ENCODE results near the gene PLK5.
"Not testable (repeated sequence)": the region's sequence is repeated elsewhere in the genome, so short reads cannot be mapped to it uniquely, and the experiment has no call there.

PLK5 gene

DNA sequence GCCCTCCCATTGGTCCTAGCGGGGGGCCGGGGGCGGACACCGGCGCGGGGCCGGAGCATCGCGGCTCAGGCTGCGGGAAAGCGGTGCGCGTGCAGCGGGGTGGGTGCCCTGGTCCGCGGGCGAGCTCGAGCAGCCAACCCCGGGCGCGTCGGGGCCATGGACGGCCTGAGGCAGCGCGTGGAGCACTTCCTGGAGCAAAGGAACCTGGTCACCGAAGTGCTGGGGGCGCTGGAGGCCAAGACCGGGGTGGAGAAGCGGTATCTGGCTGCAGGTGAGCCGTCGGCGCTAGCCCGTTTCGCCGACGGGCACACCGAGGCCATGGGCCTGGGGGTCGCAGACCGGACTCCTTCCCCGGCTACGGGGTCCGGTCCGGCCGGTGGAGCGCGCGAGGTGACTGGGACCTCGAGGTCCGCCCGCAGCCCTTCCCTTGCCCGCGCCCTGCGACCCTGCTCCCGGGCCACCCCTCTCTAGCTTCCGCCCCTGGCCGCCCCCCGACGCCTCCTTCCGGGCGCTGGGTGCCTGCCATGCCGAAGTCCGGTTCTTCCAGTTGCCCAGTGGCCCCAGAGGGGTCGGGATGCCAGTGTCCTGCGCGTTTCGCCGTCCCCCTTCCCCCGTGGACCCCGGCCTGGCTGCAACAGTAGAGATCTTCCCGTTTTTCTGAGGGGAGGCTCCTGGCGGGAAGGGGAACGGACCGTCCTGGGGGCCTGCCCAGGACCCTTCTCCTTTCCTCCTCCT, 32.6 kb upstream of the PLK5 start, which contains the start of gene REEP6:
TSS of gene REEP6 (plus strand) at position 68 of the 735 bp plus-strand sequence. CDS start at position 157, 89 bp downstream.
- no peak for DNase-seq (ENCODE audit: low spot score)

DNA sequence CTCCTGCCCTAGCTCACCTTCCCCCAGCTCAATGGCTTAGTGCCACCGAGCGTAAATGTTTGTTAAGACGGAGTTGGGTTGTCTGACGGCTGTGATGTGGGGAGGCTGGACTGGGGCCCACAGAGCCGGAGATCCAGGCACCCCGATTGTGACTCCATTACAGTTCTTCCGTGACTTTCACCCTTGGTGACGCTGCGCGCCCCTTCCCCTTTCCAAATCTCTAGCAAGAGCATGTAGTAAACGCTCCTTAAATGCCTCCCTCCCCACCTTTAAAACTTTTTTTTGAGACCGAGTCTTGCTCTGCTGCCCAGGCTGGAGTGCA, 32.1 kb upstream of the PLK5 start:
- DNase-seq (ENCODE audit: low spot score), result no peak

DNA sequence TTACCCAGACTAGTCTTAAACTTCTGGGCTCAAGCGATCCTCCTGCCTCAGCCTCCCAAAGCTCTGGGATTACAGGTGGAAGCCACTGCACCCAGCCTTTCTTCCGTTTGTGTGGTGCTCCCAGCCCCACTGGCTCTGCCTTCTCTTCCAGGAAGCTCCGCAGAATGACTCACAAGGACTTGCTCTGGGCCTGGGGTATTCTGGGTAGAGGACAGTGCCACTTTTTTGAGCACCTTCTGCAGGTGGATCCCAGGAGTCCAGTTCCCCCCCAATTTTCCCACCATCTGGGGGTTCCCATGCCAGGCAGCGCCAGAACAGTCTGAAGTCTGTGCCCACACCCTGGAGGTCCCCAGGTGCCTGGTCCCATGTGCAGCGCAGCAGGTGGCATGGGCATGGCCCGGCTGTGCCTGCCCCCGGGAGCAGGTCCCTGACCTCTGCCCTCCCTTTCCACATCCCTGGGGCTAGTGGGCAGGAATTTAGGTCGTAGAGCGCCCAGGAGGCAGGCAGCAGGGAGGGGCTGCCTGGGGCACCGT, 31.3 kb upstream of the PLK5 start:
- DNase-seq (ENCODE audit: low spot score), result no peak

GRCh38 chr19:1494115-1494815, 29.6 kb upstream of the PLK5 start:
- no peak for DNase-seq (ENCODE audit: low spot score)

GRCh38 chr19:1495051-1495798, 28.7 kb upstream of the PLK5 start:
- no peak for DNase-seq (ENCODE audit: low spot score)

GRCh38 chr19:1495799-1496713, 27.8 kb upstream of the PLK5 start:
- DNase-seq (ENCODE audit: low spot score), result no peak

DNA sequence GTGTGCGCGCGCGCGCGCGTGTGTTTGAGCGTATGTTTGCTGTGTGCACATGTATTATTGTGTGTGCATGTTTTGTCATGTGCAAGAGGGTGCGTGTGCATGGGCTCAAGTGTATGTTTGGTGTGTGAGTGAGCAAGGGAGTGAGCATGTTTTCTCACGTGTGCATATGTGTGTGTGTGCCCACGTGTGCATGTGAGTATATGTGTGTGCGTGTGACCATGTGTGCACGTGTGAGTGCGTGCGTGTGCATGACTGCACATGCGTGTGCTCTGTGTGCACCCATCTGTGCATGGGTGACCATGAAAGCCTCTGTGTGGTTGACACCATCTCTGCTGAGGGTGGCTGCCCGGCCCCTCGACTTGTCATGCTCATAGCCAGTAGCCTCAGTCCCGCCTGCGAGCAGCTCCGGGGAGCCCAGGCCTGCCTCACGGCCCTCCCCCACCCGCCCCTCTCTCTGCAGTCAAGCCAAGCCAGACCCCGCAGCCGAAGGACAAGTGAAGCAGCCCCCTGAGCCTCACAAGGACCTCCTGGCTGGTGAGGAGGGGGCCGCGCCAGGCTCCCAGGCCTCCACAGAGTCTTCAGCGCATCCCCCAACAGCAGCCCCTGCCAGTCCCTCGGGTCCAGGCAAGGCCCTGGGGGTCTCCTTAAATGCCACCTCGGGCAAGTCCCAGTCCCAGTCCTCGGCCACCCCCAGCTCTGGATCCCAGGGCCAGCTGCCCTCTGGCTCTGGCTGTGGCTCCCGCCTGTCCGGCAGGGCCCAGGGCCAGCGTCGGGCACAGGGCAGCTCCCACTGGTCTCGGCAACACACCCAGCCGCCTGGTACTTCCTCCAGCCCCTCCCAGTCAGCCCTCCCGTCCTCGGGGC, 26.9 kb upstream of the PLK5 start:
- no peak for DNase-seq (ENCODE audit: low spot score)

DNA sequence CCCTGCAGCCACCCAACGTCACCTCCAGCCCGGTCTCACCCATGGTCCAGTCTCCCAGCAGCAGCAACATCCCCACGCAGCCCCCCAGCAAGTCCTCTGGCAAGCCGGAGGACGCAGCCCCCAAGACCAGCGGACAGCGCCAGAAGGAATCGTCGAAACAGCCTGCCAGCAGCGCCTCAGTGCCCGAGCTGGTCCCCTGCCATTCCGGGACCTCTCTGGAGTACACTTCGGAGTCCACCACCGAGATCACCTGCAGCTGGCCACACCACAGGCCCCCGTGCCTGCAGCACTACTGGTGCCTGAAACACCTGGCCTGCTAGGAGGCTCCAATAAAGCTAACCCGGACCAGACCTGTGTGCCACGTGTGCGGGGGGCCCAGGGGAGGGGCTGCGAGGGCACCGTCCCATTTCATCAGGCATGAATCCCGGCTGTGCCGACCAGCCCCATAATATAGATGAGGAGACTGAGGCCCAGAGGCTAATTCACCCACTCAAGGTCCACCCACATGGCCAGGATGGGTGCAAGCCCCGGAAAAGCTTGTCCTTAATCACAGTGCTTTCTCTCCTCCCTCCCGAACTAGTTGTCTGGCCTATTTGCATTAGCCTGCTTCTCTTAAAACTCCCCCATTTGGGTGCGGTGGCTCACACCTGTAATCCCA, 26.2 kb upstream of the PLK5 start:
- no peak for DNase-seq (ENCODE audit: low spot score)

DNA sequence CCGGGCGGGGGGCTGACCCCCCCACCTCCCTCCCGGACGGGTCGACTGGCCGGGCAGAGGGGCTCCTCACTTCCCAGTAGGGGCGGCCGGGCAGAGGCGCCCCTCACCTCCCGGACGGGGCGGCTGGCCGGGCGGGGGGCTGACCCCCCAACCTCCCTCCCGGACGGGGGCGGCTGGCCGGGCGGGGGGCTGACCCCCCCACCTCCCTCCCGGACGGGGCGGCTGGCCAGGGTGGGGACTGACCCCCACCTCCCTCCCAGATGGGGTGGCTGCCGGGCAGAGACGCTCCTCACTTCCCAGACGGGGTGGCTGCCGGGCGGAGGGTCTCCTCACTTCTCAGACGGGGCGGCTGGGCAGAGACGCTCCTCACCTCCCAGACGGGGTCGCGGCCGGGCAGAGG, 24.6 kb upstream of the PLK5 start:
- DNase-seq (ENCODE audit: low spot score), result not testable (repeated sequence)

DNA sequence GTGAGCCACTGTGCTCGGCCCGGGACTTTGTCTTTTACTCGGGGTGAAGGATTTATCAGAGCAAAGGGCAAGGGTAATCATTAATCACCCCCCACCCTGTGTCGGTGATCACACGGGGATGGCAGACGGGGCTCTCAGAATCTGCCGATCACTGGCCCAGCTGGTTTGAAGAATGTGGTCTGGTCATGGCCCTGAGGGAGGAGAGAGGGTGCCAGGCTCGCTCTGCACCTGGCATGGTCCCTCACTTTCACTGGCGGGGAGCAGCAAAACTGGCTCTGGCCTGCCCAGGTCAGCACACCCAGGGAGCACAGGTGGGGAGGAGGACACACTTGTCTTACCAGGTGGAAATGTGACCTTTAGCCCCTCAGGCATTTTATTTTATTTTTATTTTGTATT, 22.7 kb upstream of the PLK5 start:
- DNase-seq (ENCODE audit: low spot score), result no peak

DNA sequence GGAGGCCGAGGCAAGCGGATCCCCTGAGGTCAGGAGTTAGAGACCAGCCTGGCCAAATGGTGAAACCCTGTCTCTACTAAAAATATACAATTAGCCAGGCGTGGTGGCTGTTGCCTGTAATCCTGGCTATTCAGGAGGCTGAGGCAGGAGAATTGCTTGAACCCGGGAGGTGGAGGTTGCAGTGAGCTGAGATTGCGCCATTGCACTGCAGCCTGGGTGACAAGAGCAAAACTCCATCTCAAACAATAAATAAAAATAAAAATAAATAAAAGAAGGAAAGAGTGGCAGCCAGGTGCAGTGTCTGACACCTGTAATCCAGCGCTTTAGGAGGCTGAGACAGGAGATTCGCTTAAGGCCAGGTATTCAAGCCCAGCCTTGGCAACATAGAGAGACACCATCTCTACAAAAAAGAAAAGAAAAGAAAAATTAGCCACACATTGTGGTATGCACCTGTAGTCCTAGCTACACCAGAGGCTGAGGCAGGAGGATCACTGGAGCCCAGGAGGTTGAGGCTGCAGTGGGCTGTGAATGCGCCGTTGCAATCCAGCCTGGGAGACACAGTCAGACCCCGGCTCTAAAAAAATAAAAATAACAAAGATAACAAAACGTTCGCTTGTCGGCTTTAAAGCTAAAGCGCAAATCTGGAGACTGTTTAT, 21.3 kb upstream of the PLK5 start:
- no peak for DNase-seq (ENCODE audit: low spot score)

DNA sequence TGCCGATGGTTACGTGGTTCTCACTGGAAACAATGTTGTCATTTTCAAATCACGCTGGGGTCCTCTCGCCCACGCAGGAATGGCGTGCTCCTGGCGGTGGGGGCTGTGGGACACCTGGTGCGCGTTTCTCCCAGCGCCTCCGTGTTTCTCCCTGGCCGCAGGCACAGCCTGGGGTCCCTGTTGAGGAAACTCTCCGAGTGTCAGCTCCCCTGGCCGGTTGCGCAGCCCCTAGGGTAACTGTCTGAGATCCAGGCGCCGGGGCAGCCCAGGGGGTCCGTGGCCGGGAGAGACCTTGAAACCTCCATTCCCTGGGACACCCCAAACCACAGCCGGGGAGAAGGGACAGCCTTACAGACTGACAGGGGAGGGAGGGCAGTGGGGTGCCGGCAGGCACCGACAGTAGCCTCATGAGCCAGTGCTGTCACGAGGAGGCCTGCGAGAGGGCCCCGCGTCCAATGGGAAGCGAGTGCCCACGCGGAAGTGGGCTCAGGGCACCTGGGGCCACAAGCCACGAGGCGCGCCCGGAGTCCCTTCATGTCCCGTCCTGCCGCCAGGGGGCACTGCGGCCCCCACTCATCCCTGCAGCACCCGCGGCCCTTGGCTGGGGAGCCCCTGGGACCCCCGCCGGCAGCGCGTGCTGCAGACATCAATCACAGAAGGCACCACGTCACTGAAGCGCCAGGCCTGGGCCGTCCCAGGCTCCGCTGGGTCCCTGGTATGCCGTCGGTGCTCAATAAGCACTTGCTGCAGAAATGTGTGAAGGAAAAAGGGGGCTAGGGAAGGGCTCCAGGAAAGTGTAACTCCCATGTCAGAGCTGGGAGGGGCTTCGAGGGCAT, 20.6 kb upstream of the PLK5 start:
- peak; percentile 49 for DNase-seq (ENCODE audit: low spot score)

DNA sequence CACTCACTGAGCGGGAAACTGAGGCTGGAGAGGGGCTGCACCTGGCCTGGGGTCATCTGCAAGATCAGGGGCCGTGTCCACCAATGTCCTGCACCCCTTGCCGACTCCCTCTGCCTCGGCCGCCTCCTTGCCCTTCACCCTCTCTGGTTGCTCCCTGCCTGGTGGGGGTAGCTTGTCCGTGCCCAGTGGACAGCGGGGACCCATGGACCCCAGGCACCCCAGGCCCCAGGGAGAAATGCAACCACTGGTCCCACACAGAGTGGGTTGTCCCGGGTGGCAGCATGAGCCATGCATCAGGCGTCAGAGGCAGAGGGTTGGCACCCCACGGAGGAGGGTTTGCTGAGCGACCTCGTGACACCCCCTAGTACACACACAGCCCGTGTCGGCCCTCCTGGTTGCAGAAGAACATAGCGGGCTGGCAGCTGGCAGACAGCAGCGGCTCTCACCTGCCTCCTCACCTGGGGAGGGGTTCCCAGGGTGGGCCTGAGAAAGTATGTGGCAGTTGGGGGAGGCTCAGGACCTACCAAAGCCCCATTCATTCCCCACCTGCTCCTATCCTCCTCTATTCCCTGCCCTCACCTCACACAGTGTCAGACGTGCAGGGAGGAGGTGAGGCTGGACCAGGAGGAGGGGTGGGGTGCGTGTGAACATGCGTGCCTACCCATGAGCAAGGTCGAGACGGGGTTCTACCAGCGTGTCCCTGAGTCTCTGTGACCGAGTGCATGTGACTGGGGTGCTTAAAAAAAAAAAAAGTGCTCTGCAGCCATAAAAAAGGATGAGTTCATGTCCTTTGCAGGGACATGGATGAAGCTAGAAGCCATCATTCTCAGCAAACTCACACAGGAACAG, 19.7 kb upstream of the PLK5 start:
- no peak for DNase-seq (ENCODE audit: low spot score)

GRCh38 chr19:1505012-1505411, 18.9 kb upstream of the PLK5 start:
- no peak for DNase-seq (ENCODE audit: low spot score)

DNA sequence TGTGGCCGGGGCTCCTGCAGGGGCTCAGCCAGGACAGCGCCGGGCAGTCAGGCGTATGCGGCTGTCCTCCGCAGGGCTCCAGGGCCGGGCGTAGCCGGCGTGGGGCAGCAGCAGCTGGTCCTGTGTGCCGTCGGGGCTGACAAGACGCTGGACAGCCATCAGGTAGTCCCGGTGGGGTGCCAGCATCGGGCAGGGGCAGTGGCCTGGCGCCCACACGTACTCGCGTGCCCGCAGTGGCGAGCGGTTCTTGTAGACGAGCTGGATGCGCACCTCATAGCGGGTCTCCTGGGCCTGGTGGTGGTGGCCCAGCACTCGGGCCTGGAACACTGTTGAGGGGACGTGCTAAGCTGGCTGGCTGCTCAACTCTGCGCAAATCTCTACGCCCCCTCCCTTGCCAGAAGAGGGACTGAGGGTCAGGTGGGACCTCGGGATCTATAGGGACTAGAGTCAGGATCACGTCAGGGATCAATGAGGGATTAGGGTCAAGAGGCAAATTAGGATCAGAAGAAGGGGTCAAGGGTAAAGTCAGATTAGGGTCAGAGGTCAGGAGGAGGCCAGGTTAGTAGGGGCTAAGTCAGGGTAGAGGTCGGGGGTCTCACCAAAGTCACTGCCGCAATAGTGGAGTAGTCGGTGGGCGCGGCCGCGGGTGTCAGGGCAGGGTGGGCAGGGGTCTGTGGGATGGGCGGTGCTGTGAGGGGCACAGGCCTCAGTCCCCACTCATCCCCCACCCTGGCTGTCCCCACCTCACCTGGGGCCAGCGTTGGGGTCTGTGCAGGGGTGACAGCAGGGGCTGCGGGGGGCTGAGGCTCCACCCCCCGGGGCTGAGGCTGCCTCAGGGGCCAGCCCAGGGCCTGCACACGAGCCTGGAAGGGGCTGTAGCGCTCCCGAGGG, 17.6 kb upstream of the PLK5 start:
- no peak for DNase-seq (ENCODE audit: low spot score)

- no peak for DNase-seq (ENCODE audit: low spot score)
These were observed 16.7 kb upstream of the PLK5 start for GRCh38 chr19:1507192-1507660.

All from HuH-7 (cell line).